GM12878 (cell line): ENCODE measurements around the gene ST7. TPM values are rescaled to one million over a fixed set of nuclear protein-coding genes. Genes with fewer than 3 reads are reported as not detected.

ENCODE experiments used
- ATAC-seq: fragments of 200-7000 bp; cut with Tn5 transposase; 3 replicates; pipeline ENCODE4 v1.9.1; 2020; ENCODE audit warnings: mild to moderate bottlenecking, moderate library complexity
- BruUV-seq: library from RNA; stranded (reverse); fragments of 400-500 nt; replicated peaks from 2 replicates; lab custom pipeline; 2021; lab: Mats Ljungman, UMichigan
- CTCF ChIA-PET: fragments of 300-600 bp; sonication (Branson Sonifier 250); formaldehyde crosslinking; extraction: SDS; loops from one replicate; lab custom pipeline; 2021; ENCODE audit warnings: inconsistent platforms; lab: Yijun Ruan, JAX
- POLR2A ChIA-PET: fragments of 350-600 bp; formaldehyde crosslinking; extraction: SDS; loops from one replicate; lab custom pipeline; 2021; ENCODE audit warnings: inconsistent platforms; lab: Charles Lee
- RAD21 ChIA-PET: fragments of 300-600 bp; sonication (Branson Sonifier 250); formaldehyde crosslinking; loops from one replicate; lab custom pipeline; 2023; ENCODE audit warnings: antibody characterized with exemption; ENCODE audit not compliant: unreplicated experiment; lab: Charles Lee
- SMC1A ChIA-PET: fragments of 300-600 bp; sonication (Branson Sonifier 250); formaldehyde crosslinking; loops from one replicate; lab custom pipeline; 2023; ENCODE audit not compliant: unreplicated experiment, uncharacterized antibody; lab: Charles Lee
- DNase-seq: peaks from one replicate; pipeline ENCODE4 v3.0.0-alpha.2; 2011; ENCODE audit warnings: low read depth, low spot score
- FAIRE-seq: peaks from 3 replicates; lab custom pipeline; 2011; peaks lifted over from hg19 to GRCh38; lab: Jason Lieb, UNC
- H2AFZ ChIP-seq: 2 replicates; pipeline ENCODE4 v1.6.0; 2011; ENCODE audit warnings: low read depth, low read length, control low read depth; ENCODE audit not compliant: control insufficient read depth
- H3K27ac ChIP-seq: 2 replicates; pipeline ENCODE4 v1.5.1; 2011; ENCODE audit warnings: control low read depth; ENCODE audit not compliant: control insufficient read depth, insufficient read depth
- H3K27me3 ChIP-seq, 2 experiments: replicated peaks in 1 of 2; 2 replicates each; pipeline versions ENCODE4 v1.6.0 to v1.6.1; 2011; ENCODE audit warnings: low read length in 1 of 2; ENCODE audit not compliant: control insufficient read depth in 2 of 2, insufficient read depth in 2 of 2
- H3K36me3 ChIP-seq, 2 experiments: 2 replicates each; pipeline ENCODE4 v1.5.1; 2011; ENCODE audit warnings: low read length in 1 of 2; ENCODE audit not compliant: control insufficient read depth in 2 of 2, insufficient read depth in 2 of 2
- H3K4me1 ChIP-seq: 2 replicates; pipeline ENCODE4 v1.6.1; 2011; ENCODE audit warnings: mild to moderate bottlenecking, low read length, moderate library complexity, mixed read lengths; ENCODE audit not compliant: control insufficient read depth, insufficient read depth
- H3K4me2 ChIP-seq: 2 replicates; pipeline ENCODE4 v1.6.0; 2011; ENCODE audit warnings: control low read depth; ENCODE audit not compliant: control insufficient read depth, insufficient read depth
- H3K4me3 ChIP-seq: fragments of 200-600 bp; sonication (generic); 2 replicates; pipeline ENCODE4 v1.5.1; 2016
- H3K79me2 ChIP-seq: 2 replicates; pipeline ENCODE4 v1.6.0; 2011; ENCODE audit warnings: low read length; ENCODE audit not compliant: control insufficient read depth, insufficient read depth
- H3K9ac ChIP-seq: 2 replicates; pipeline ENCODE4 v1.8.0; 2011; ENCODE audit warnings: low read length, control low read depth, mixed read lengths; ENCODE audit not compliant: control insufficient read depth, insufficient read depth
- H3K9me3 ChIP-seq: replicated peaks from 3 replicates; pipeline ENCODE4 v1.5.1; 2011; ENCODE audit warnings: mild to moderate bottlenecking, low read length; ENCODE audit not compliant: control insufficient read depth, insufficient read depth
- H4K20me1 ChIP-seq: 2 replicates; pipeline ENCODE4 v1.6.0; 2011; ENCODE audit not compliant: control insufficient read depth, insufficient read depth
- MLLT1 ChIP-seq: fragments of 450-650 bp; IDR thresholded peaks from 2 replicates; pipeline ENCODE4 v1.6.1; 2016; ENCODE audit warnings: mild to moderate bottlenecking
- REST ChIP-seq: IDR thresholded peaks from 2 replicates; pipeline ENCODE4 v1.6.1; 2012; ENCODE audit warnings: mild to moderate bottlenecking, low read depth, low read length
- WGBS: methylation state at CpG from one replicate; pipeline ENCODE4 v1.1.6; 2016; ENCODE audit warnings: low lambda C conversion rate; ENCODE audit not compliant: insufficient replicate concordance, insufficient coverage; ENCODE audit errors: missing lambda C conversion rate; 5-methylcytosine and 5-hydroxymethylcytosine counted together
- in situ Hi-C: fragments of 300-500 bp; cut with MboI; formaldehyde crosslinking; loops from 9 replicates; pipeline ENCODE4 v1.14.3; 2018; ENCODE audit warnings: mixed read lengths
- intact Hi-C: fragments of 100-400 bp; cut with micrococcal nuclease; formaldehyde crosslinking; loops from one replicate; pipeline ENCODE4 v1.14.2; 2022; ENCODE audit not compliant: unreplicated experiment
- polyA plus RNA-seq, 11 experiments: library from polyadenylated mRNA; depleted of rRNA in 4 of 11; unstranded in 6 of 11; stranded (reverse) in 5 of 11; fragments of >200 nt; fragmentation: Nextera tagmentation in 4 of 11; fragmentation: Illumina TruSeq in 1 of 11; extraction: Ambion mirVana in 4 of 11; extraction: Trizol in 1 of 11; gene quantifications; 1 replicate in 1 of 11; 2 replicates in 10 of 11; pipeline versions ENCODE4 v1.2.1 to v1.2.3, GENCODE V29; 2011 to 2016; ENCODE audit warnings: inconsistent platforms in 2 of 11, missing spikeins in 2 of 11, low read depth in 1 of 11
- total RNA-seq, 4 experiments: library from RNA; depleted of rRNA in 3 of 4; stranded (reverse); fragments of >200 nt in 3 of 4; fragmentation: Illumina TruSeq in 1 of 4; extraction: Trizol in 1 of 4; gene quantifications; 2 replicates each; pipeline versions ENCODE4 v1.2.1 to v1.2.3, GENCODE V29; 2013 to 2021

ST7 gene
- total and polyA plus RNA-seq, 10 of the 15 experiments (the other 5 are each of a cell fraction or from before 2014, with no cell fraction given): 27.7 to 76.4 (median 53.6) TPM

GRCh38 chr7:117021986-117022385 lies 68.7 kb downstream of the ST7 start:
- peak overlapping the region; percentile 50; the same call in 1 of the 2 replicates for H3K27ac ChIP-seq
- FAIRE-seq (no peak), DNase-seq (no peak)
- RAD21 ChIA-PET: interaction anchor here (0.9 to 6.3 kb wide), 6 partner anchors 11 to 47 kb away, joined by 3 to 71 read pairs (median 4); no protein-coding TSS in a partner anchor
- POLR2A ChIA-PET: interaction anchor here (0.9 to 3.4 kb wide), 4 partner anchors 10 to 87 kb away, joined by 3 to 16 read pairs (median 4); no protein-coding TSS in a partner anchor
- no peak overlapping the region for H2AFZ ChIP-seq
- CTCF ChIA-PET: interaction anchor here (0.8 to 2.4 kb wide), 9 partner anchors 9 to 101 kb away, joined by 3 to 12 read pairs (median 5); no protein-coding TSS in a partner anchor
- no peak overlapping the region for H3K4me3 ChIP-seq
- intact Hi-C loops: no loop called here
- H3K9me3 ChIP-seq: no peaks in the 10 kb centered on the region; the same call in 2 of the 3 replicates
- peaks cover 99% of the 10 kb centered on the region for H3K79me2 ChIP-seq
- H3K4me2 ChIP-seq: 0 out of 2 replicates have a peak overlapping the region, but pooled peaks have one; percentile 38
- TF ChIP-seq MLLT1 (0 out of 2 replicates have a peak, but pooled peaks have one; percentile 21), REST (no peak)
- TF ChIP-seq, all 136 proteins: peak for 1
- H4K20me1 ChIP-seq: no peaks in the 10 kb centered on the region
- SMC1A ChIA-PET: interaction anchor here (0.7 to 8.4 kb wide), 13 partner anchors 12 to 137 kb away, joined by 3 to 97 read pairs (median 3); no protein-coding TSS in a partner anchor
- no TSS peak for BruUV-seq
- H3K36me3 ChIP-seq: no peaks in the 10 kb centered on the region; a peak in 1 of 4 replicates
- in situ Hi-C loops: no loop called here
- H3K9ac ChIP-seq: no peak overlapping the region
- H3K4me1 ChIP-seq: peaks cover 33% of the 10 kb centered on the region
- no peaks in the 10 kb centered on the region for H3K27me3 ChIP-seq
- 98% methylated on average over 5 of the region's 5 CpGs for WGBS
- no peak for ATAC-seq
